ENCODE results near the gene ZBTB39. TPM values are rescaled to one million over a fixed set of nuclear protein-coding genes. Genes with fewer than 3 reads are reported as not detected.
A peak's percentile ranks its signal among the peaks of the same experiment; 100 is the strongest.

The ZBTB39 gene
- total and polyA plus RNA-seq, 2 donors from 2014 or later: 1.4 to 6.6 TPM

DNA sequence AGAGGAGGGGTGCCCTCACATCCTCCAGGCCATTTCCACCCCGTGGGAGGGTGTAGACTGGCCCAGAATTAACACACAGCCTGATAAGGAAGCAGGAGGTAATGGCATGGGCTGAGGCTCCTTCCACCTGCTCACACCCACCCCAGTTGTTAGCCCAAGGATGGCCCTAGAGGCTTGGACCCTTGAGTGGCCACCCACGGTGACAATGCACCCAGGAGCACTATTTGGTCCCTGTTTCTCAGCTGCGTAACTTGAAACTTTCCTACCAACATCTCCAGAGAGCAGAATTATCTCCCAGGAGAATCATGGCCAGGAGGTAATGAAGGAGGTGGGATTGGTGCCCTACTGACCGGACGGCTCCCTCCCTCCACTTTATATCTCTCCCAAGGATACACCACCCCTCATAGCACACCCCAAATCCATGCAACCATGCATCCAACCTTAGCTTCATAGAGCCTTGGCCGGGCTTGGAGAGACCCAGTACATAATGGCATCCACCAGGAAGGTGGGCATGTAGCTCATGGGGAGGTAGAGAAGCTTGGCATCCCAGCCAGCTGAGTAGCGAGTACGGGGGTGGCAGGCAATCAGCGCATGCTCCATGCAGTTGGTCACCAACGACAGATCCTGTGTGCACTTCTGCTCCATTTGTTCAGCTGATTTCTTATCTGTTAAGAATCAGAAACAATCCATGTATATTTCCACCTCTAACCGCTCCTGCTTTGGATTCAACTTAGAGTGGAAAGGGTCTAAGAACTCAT, 54.6 kb downstream of the ZBTB39 start:
- FAIRE-seq: no peak
- intact Hi-C loops (cut with DNase I): no loop called here
- TF ChIP-seq, protein P1, sequence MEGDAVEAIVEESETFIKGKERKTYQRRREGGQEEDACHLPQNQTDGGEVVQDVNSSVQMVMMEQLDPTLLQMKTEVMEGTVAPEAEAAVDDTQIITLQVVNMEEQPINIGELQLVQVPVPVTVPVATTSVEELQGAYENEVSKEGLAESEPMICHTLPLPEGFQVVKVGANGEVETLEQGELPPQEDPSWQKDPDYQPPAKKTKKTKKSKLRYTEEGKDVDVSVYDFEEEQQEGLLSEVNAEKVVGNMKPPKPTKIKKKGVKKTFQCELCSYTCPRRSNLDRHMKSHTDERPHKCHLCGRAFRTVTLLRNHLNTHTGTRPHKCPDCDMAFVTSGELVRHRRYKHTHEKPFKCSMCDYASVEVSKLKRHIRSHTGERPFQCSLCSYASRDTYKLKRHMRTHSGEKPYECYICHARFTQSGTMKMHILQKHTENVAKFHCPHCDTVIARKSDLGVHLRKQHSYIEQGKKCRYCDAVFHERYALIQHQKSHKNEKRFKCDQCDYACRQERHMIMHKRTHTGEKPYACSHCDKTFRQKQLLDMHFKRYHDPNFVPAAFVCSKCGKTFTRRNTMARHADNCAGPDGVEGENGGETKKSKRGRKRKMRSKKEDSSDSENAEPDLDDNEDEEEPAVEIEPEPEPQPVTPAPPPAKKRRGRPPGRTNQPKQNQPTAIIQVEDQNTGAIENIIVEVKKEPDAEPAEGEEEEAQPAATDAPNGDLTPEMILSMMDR (IDR thresholded peaks at IDR 0.05; ENCODE audit: borderline replicate concordance, extremely low read depth, insufficient read depth): no peak

GRCh38 chr12:56948881-56949280, 57.5 kb downstream of the ZBTB39 start:
- H3K9me3 ChIP-seq (ENCODE audit: control insufficient read depth in 2 of 3, insufficient read depth in 1 of 3, low read length in 3 of 3): no peaks in the 10 kb centered on the region
- no peaks in the 10 kb centered on the region for H3K27me3 ChIP-seq (ENCODE audit: control insufficient read depth, insufficient read depth, low read length)
- no peaks in the 10 kb centered on the region for H3K4me1 ChIP-seq (ENCODE audit: control insufficient read depth in 2 of 3, insufficient read depth in 2 of 3, low read depth in 1 of 3, low read length in 3 of 3)
- H3K27ac ChIP-seq (ENCODE audit: low read depth in 2 of 2, low read length in 2 of 2): no peak overlapping the region
- DNase-seq (peak in 1 of 5 donors; percentile 9), FAIRE-seq (no peak)
- no peak overlapping the region for H3K9ac ChIP-seq (ENCODE audit: low read length in 3 of 3)
- TF ChIP-seq, protein P1 (IDR thresholded peaks at IDR 0.05; ENCODE audit: borderline replicate concordance, extremely low read depth, insufficient read depth): no peak
- H3K4me3 ChIP-seq (ENCODE audit: low read length in 3 of 3): no peak overlapping the region
- intact Hi-C loops (cut with DNase I): no loop called here
- H3K36me3 ChIP-seq (ENCODE audit: control insufficient read depth in 2 of 3, insufficient read depth in 3 of 3, low read length in 3 of 3): no peaks in the 10 kb centered on the region

More for the DNA sequence above, 54.6 kb downstream of the ZBTB39 start:
- Histone ChIP-seq H3K9ac (ENCODE audit: low read length in 3 of 3) (no peak overlapping the region), H3K27me3 (ENCODE audit: control insufficient read depth, insufficient read depth, low read length) (no peaks in the 10 kb centered on the region), H3K36me3 (ENCODE audit: control insufficient read depth in 2 of 3, insufficient read depth in 3 of 3, low read length in 3 of 3) (no peaks in the 10 kb centered on the region), H3K27ac (ENCODE audit: low read depth in 2 of 2, low read length in 2 of 2) (no peak overlapping the region), H3K4me1 (ENCODE audit: control insufficient read depth in 2 of 3, insufficient read depth in 2 of 3, low read depth in 1 of 3, low read length in 3 of 3) (no peaks in the 10 kb centered on the region), H3K4me3 (ENCODE audit: low read length in 3 of 3) (no peak overlapping the region), H3K9me3 (ENCODE audit: control insufficient read depth in 2 of 3, insufficient read depth in 1 of 3, low read length in 3 of 3) (no peaks in the 10 kb centered on the region)
- peak in 1 of 5 donors; percentile 3 for DNase-seq

Other genes with a start within 250 kb of the ZBTB39 start
- 1.7 TPM for gene HSD17B6, start 243.2 kb downstream of the ZBTB39 start, total RNA-seq
- gene HSD17B6, start 243.2 kb downstream of the ZBTB39 start, polyA plus RNA-seq (ENCODE audit: insufficient read depth, low read depth, low replicate concordance): 3.9 TPM
- gene SDR9C7, start 72.1 kb downstream of the ZBTB39 start, total RNA-seq: not detected
- gene SDR9C7, start 72.1 kb downstream of the ZBTB39 start, polyA plus RNA-seq (ENCODE audit: insufficient read depth, low read depth, low replicate concordance): not detected
- gene RDH16, start 48.9 kb downstream of the ZBTB39 start, total RNA-seq: 0.41 TPM
- 0.15 TPM for gene RDH16, start 48.9 kb downstream of the ZBTB39 start, polyA plus RNA-seq (ENCODE audit: insufficient read depth, low read depth, low replicate concordance)
- gene TAC3, start 10.0 kb upstream of the ZBTB39 start, total RNA-seq: not detected
- not detected for gene TAC3, start 10.0 kb upstream of the ZBTB39 start, polyA plus RNA-seq (ENCODE audit: insufficient read depth, low read depth, low replicate concordance)
- gene MYO1A, start 43.6 kb upstream of the ZBTB39 start, total RNA-seq: 0.25 TPM
- gene MYO1A, start 43.6 kb upstream of the ZBTB39 start, polyA plus RNA-seq (ENCODE audit: insufficient read depth, low read depth, low replicate concordance): 0.77 TPM
- gene NEMP1, start 72.2 kb upstream of the ZBTB39 start, total RNA-seq: 10.3 TPM
- 2.1 TPM for gene NEMP1, start 72.2 kb upstream of the ZBTB39 start, polyA plus RNA-seq (ENCODE audit: insufficient read depth, low read depth, low replicate concordance)
- 28.0 TPM for gene NAB2, start 82.6 kb upstream of the ZBTB39 start, total RNA-seq
- gene NAB2, start 82.6 kb upstream of the ZBTB39 start, polyA plus RNA-seq (ENCODE audit: insufficient read depth, low read depth, low replicate concordance): 13.9 TPM
- 232 TPM for gene STAT6, start 104.8 kb upstream of the ZBTB39 start, total RNA-seq
- gene STAT6, start 104.8 kb upstream of the ZBTB39 start, polyA plus RNA-seq (ENCODE audit: insufficient read depth, low read depth, low replicate concordance): 74.8 TPM
- gene LRP1, start 121.9 kb upstream of the ZBTB39 start, total RNA-seq: 121 TPM
- 18.7 TPM for gene LRP1, start 121.9 kb upstream of the ZBTB39 start, polyA plus RNA-seq (ENCODE audit: insufficient read depth, low read depth, low replicate concordance)
- not detected for gene LRP1-AS, start 141.1 kb upstream of the ZBTB39 start, total RNA-seq
- not detected for gene LRP1-AS, start 141.1 kb upstream of the ZBTB39 start, polyA plus RNA-seq (ENCODE audit: insufficient read depth, low read depth, low replicate concordance)
- 0.16 TPM for gene NXPH4, start 210.2 kb upstream of the ZBTB39 start, total RNA-seq
- gene NXPH4, start 210.2 kb upstream of the ZBTB39 start, polyA plus RNA-seq (ENCODE audit: insufficient read depth, low read depth, low replicate concordance): 0.71 TPM
- 70.1 TPM for gene SHMT2, start 223.2 kb upstream of the ZBTB39 start, total RNA-seq
- 49.3 TPM for gene SHMT2, start 223.2 kb upstream of the ZBTB39 start, polyA plus RNA-seq (ENCODE audit: insufficient read depth, low read depth, low replicate concordance)
- gene STAC3, start 244.6 kb upstream of the ZBTB39 start, total RNA-seq: 3.1 TPM
- 1.5 TPM for gene STAC3, start 244.6 kb upstream of the ZBTB39 start, polyA plus RNA-seq (ENCODE audit: insufficient read depth, low read depth, low replicate concordance)